Osteoblast (primary cell): ENCODE results near the gene SEPTIN5. TPM values are rescaled to one million over a fixed set of nuclear protein-coding genes. Genes with fewer than 3 reads are reported as not detected.
"Not testable (repeated sequence)": the region's sequence is repeated elsewhere in the genome, so short reads cannot be mapped to it uniquely, and the experiment has no call there.

Source experiments
- DNase-seq: peaks from one replicate; pipeline ENCODE4 v3.0.0; 2011; ENCODE audit warnings: low spot score, mixed read lengths; ENCODE audit not compliant: insufficient read length; ENCODE audit errors: missing footprints
- H2AFZ ChIP-seq: 2 replicates; pipeline ENCODE4 v1.6.0; 2011; ENCODE audit warnings: mild to moderate bottlenecking, low read length
- H3K27ac ChIP-seq: 2 replicates; pipeline ENCODE4 v1.5.1; 2011; ENCODE audit warnings: mild to moderate bottlenecking, low read depth, low read length, moderate library complexity
- H3K27me3 ChIP-seq: 2 replicates; pipeline ENCODE4 v1.6.0; 2012; ENCODE audit warnings: mild to moderate bottlenecking, control low read depth, inconsistent platforms, low read length, moderate library complexity; ENCODE audit not compliant: insufficient read depth
- H3K36me3 ChIP-seq: 2 replicates; pipeline ENCODE4 v1.5.1; 2011; ENCODE audit warnings: mild to moderate bottlenecking, low read length, control low read depth, moderate library complexity; ENCODE audit not compliant: insufficient read depth
- H3K4me1 ChIP-seq: 2 replicates; pipeline ENCODE4 v1.5.1; 2011; ENCODE audit warnings: mild to moderate bottlenecking, low read length, control low read depth, moderate library complexity; ENCODE audit not compliant: insufficient read depth
- H3K4me2 ChIP-seq: 2 replicates; pipeline ENCODE4 v1.6.0; 2011; ENCODE audit warnings: mild to moderate bottlenecking, low read length; ENCODE audit not compliant: insufficient read depth
- H3K4me3 ChIP-seq: fragments of 200-600 bp; sonication (generic); 3 replicates; pipeline ENCODE4 v1.5.1; 2012; ENCODE audit warnings: mild to moderate bottlenecking, low read length, inconsistent platforms; ENCODE audit not compliant: insufficient read depth
- H3K79me2 ChIP-seq: 2 replicates; pipeline ENCODE4 v1.6.0; 2012; ENCODE audit warnings: mild to moderate bottlenecking, low read length, control low read depth, inconsistent platforms; ENCODE audit not compliant: insufficient read depth
- H3K9me3 ChIP-seq: 2 replicates; pipeline ENCODE4 v1.5.1; 2011; ENCODE audit warnings: low read depth, low read length, control low read depth
- H4K20me1 ChIP-seq: 2 replicates; pipeline ENCODE4 v1.6.0; 2012; ENCODE audit warnings: mild to moderate bottlenecking, low read length, control low read depth; ENCODE audit not compliant: insufficient read depth
- CTCF ChIP-seq: IDR thresholded peaks from 2 replicates; pipeline ENCODE4 v1.5.1; 2011; ENCODE audit warnings: mild to moderate bottlenecking, low read depth, low read length, moderate library complexity; ENCODE audit errors: extremely low read depth
- total RNA-seq: library from RNA; depleted of rRNA; stranded (reverse); fragments of >200 nt; gene quantifications from 2 replicates; pipeline ENCODE4 v1.2.3, GENCODE V29; 2012

Gene SEPTIN5
- total RNA-seq, 1 donor: 14.5 TPM

DNA sequence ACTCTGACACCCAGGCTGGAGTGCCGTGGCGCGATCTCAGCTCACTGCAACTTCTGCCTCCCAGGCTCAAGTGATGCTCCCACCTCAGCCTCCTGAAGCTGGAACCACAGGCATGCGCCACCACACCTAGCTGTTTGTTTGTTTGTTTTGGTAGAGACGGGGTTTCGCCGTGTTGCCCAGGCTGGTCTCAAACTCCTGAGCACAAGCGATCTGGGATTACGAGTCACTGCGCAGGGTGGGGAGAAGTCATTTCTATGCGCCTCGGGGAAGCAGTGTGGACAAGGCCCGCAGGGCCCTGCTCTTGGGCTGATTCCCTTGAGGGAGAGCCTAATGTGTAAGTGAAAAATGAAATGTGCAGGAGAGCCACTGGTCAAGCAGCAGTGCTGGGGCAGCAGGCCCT, 19.6 kb upstream of the SEPTIN5 start:
- no peaks in the 10 kb centered on the region for H3K9me3 ChIP-seq
- no peak overlapping the region for H3K27ac ChIP-seq
- no peak for DNase-seq
- no peaks in the 10 kb centered on the region for H3K36me3 ChIP-seq
- H3K4me1 ChIP-seq: peaks cover 4% of the 10 kb centered on the region
- no peak overlapping the region for H3K4me3 ChIP-seq
- peaks cover 11% of the 10 kb centered on the region for H3K27me3 ChIP-seq
- H3K79me2 ChIP-seq: no peaks in the 10 kb centered on the region
- no peak for TF ChIP-seq CTCF
- no peak overlapping the region for H2AFZ ChIP-seq
- no peak overlapping the region for H3K4me2 ChIP-seq
- H4K20me1 ChIP-seq: no peaks in the 10 kb centered on the region

DNA sequence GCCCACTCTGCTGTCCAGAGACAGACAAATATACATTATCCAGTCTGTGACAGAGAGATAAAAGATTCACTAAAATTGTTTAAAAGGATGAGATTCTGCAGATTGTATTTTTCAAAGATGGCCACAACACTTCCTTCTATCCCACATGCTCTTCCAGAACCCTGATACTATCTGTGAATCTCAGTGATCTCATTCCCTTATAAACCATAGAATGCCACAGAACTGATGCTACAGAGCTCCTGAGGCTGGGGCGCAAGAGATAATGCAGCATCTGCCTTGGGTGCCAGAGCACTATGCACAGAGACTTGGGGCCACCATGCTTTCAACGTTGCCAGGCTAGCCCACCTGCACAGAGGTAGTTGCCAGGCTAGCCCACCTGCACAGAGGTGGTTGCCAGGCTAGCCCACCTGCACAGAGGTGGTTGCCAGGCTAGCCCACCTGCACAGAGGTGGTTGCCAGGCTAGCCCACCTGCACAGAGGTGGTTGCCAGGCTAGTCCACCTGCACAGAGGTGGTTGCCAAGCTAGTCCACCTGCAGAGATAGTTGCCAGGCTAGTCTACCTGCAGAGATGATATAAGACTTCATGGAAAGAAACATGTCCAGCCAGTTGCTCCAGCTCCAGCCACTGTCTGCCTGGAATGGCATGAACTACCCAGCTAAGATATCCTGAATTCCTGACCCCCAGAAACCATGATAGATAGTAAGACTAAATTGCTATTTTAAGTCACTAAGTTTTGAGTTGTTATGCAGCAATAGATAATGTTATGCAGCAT, 17.6 kb upstream of the SEPTIN5 start:
- peak; percentile 41 for DNase-seq
- Histone ChIP-seq H3K27me3 (peaks cover 2% of the 10 kb centered on the region), H3K27ac (no peak overlapping the region)

GRCh38 chr22:19697871-19698270, 16.4 kb upstream of the SEPTIN5 start:
- not testable (repeated sequence) for H3K4me3 ChIP-seq, H2AFZ ChIP-seq, DNase-seq, H3K4me1 ChIP-seq, H3K79me2 ChIP-seq, H3K36me3 ChIP-seq, H3K27me3 ChIP-seq, H3K9me3 ChIP-seq, H4K20me1 ChIP-seq, H3K4me2 ChIP-seq, H3K27ac ChIP-seq

More for the DNA sequence above, 17.6 kb upstream of the SEPTIN5 start:
- Histone ChIP-seq H4K20me1 (no peaks in the 10 kb centered on the region), H3K36me3 (no peaks in the 10 kb centered on the region), H3K4me2 (no peak overlapping the region), H3K9me3 (no peaks in the 10 kb centered on the region), H3K4me3 (no peak overlapping the region), H3K79me2 (no peaks in the 10 kb centered on the region), H2AFZ (no peak overlapping the region), H3K4me1 (peaks cover 4% of the 10 kb centered on the region)
- TF ChIP-seq CTCF: no peak

DNA sequence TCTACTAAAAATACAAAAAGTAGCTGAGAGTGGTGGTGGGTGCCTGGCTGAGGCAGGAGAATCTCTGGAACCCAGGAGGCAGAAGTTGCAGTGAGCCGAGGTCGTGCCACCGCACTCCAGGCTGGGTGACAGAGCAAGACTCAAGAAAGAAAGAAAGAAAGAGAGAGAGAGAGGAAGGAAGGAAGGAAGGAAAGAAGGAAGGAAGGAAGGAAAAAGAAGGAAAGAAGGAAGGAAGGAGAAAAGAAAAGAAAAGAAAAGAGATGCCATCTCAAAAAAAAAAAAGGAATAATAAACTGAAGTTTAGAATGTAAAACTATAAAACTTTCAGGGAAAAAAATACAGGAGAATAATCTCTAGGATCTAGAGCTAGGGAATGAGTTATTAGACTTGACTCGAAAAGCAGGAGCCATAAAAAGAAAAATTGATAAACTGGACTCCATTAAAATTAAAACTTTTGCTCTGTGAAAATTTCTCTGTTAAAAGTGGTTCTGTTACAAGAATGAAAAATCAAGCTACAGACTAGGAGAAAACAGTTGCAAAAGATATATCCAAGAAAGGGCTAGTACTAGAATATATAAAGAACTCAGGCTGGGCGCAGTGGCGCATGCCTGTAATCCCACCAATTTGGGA, 13.4 kb upstream of the SEPTIN5 start:
- no peak for TF ChIP-seq CTCF
- no peaks in the 10 kb centered on the region for H3K9me3 ChIP-seq
- no peaks in the 10 kb centered on the region for H3K4me1 ChIP-seq
- H2AFZ ChIP-seq: no peak overlapping the region
- H3K27ac ChIP-seq: no peak overlapping the region
- peaks cover 3% of the 10 kb centered on the region for H3K27me3 ChIP-seq
- no peak overlapping the region for H3K4me2 ChIP-seq
- no peaks in the 10 kb centered on the region for H4K20me1 ChIP-seq
- H3K4me3 ChIP-seq: no peak overlapping the region
- H3K79me2 ChIP-seq: no peaks in the 10 kb centered on the region
- H3K36me3 ChIP-seq: no peaks in the 10 kb centered on the region
- peak; percentile 8 for DNase-seq
